H4 (cell line): ENCODE measurements around the gene TJP1. TPM values are rescaled to one million over a fixed set of nuclear protein-coding genes. Genes with fewer than 3 reads are reported as not detected.
"Not testable (repeated sequence)": the region's sequence is repeated elsewhere in the genome, so short reads cannot be mapped to it uniquely, and the experiment has no call there.

ENCODE experiments used
- DNase-seq: peaks from one replicate; pipeline ENCODE4 v3.0.0-alpha.2; 2015; ENCODE audit warnings: low spot score
- total RNA-seq: library from RNA; depleted of rRNA; stranded (reverse); fragments of >200 nt; shearing (Covaris generic); gene quantifications from 2 replicates; pipeline ENCODE4 v1.2.3, GENCODE V29; 2014

TJP1 gene
- total RNA-seq, 1 experiment from 2014 or later = 27.3 TPM

- DNase-seq = no peak
Measured at GRCh38 chr15:29708519-29708918, 113.7 kb downstream of the TJP1 start.

- no peak for DNase-seq
Measured at GRCh38 chr15:29704950-29705597, 117.2 kb downstream of the TJP1 start.

GRCh38 chr15:29701151-29701550 is 121.1 kb downstream of the TJP1 start:
- no peak for DNase-seq

- DNase-seq = no peak
Measured at GRCh38 chr15:29700296-29700695, 122.0 kb downstream of the TJP1 start.

- DNase-seq = no peak
Measured at GRCh38 chr15:29699791-29700190, 122.5 kb downstream of the TJP1 start.

GRCh38 chr15:29698030-29698701 is 124.1 kb downstream of the TJP1 start:
- peak; percentile 31 for DNase-seq

- no peak for DNase-seq
Measured at GRCh38 chr15:29696950-29697738, 125.1 kb downstream of the TJP1 start.

- DNase-seq = not testable (repeated sequence)
Measured at GRCh38 chr15:29696506-29696905, 125.8 kb downstream of the TJP1 start.

- no peak for DNase-seq
Measured at GRCh38 chr15:29695489-29696167, 126.6 kb downstream of the TJP1 start.

- no peak for DNase-seq
Measured at GRCh38 chr15:29693225-29693624, 129.0 kb downstream of the TJP1 start.

GRCh38 chr15:29692527-29692926 is 129.7 kb downstream of the TJP1 start:
- DNase-seq = peak; percentile 22

GRCh38 chr15:29690765-29691475 is 131.3 kb downstream of the TJP1 start:
- DNase-seq = no peak

GRCh38 chr15:29689287-29689986 is 132.8 kb downstream of the TJP1 start:
- DNase-seq = no peak

- no peak for DNase-seq
Measured at GRCh38 chr15:29688506-29689286, 133.6 kb downstream of the TJP1 start.

GRCh38 chr15:29687939-29688505 is 134.2 kb downstream of the TJP1 start:
- DNase-seq = no peak

GRCh38 chr15:29687204-29687815 is 135.0 kb downstream of the TJP1 start:
- DNase-seq = no peak

- no peak for DNase-seq
Measured at GRCh38 chr15:29686445-29687203, 135.6 kb downstream of the TJP1 start.

- DNase-seq = no peak
Measured at GRCh38 chr15:29686079-29686425, 136.2 kb downstream of the TJP1 start.
